ENCODE results near the gene HCN4.
A peak's percentile ranks its signal among the peaks of the same experiment; 100 is the strongest.

The HCN4 gene

GRCh38 chr15:73346735-73347312 lies 21.9 kb downstream of the HCN4 start:
- peak; percentile 7 to 30 for DNase-seq (ENCODE audit: low read depth in 1 of 2, low spot score in 1 of 2)

- DNase-seq (ENCODE audit: low read depth in 1 of 2, low spot score in 1 of 2) = no peak
Measured at GRCh38 chr15:73345658-73346057, 23.1 kb downstream of the HCN4 start.

GRCh38 chr15:73344056-73344455 lies 24.7 kb downstream of the HCN4 start:
- no peak for DNase-seq (ENCODE audit: low read depth in 1 of 2, low spot score in 1 of 2)

- DNase-seq (ENCODE audit: low read depth in 1 of 2, low spot score in 1 of 2) = no peak
Measured at GRCh38 chr15:73341886-73342600, 26.7 kb downstream of the HCN4 start.

GRCh38 chr15:73340502-73341192 lies 28.1 kb downstream of the HCN4 start:
- DNase-seq (ENCODE audit: low read depth in 1 of 2, low spot score in 1 of 2) = no peak

- DNase-seq (ENCODE audit: low read depth in 1 of 2, low spot score in 1 of 2) = no peak
Measured at GRCh38 chr15:73338606-73339374, 30.0 kb downstream of the HCN4 start.

- DNase-seq (ENCODE audit: low read depth in 1 of 2, low spot score in 1 of 2) = no peak
Measured at GRCh38 chr15:73338058-73338457, 30.7 kb downstream of the HCN4 start.

- DNase-seq (ENCODE audit: low read depth in 1 of 2, low spot score in 1 of 2) = no peak
Measured at GRCh38 chr15:73337187-73337586, 31.6 kb downstream of the HCN4 start.

- DNase-seq (ENCODE audit: low read depth in 1 of 2, low spot score in 1 of 2) = no peak
Measured at GRCh38 chr15:73336756-73337155, 32.0 kb downstream of the HCN4 start.

GRCh38 chr15:73335471-73335870 lies 33.3 kb downstream of the HCN4 start:
- DNase-seq (ENCODE audit: low read depth in 1 of 2, low spot score in 1 of 2) = no peak

GRCh38 chr15:73335026-73335425 lies 33.7 kb downstream of the HCN4 start:
- no peak for DNase-seq (ENCODE audit: low read depth in 1 of 2, low spot score in 1 of 2)

- DNase-seq (ENCODE audit: low read depth in 1 of 2, low spot score in 1 of 2) = no peak
Measured at GRCh38 chr15:73334086-73334485, 34.7 kb downstream of the HCN4 start.

GRCh38 chr15:73333001-73333400 lies 35.8 kb downstream of the HCN4 start:
- DNase-seq (ENCODE audit: low read depth in 1 of 2, low spot score in 1 of 2) = no peak

GRCh38 chr15:73331991-73332925 lies 36.5 kb downstream of the HCN4 start:
- DNase-seq (ENCODE audit: low read depth in 1 of 2, low spot score in 1 of 2) = no peak

- DNase-seq (ENCODE audit: low read depth in 1 of 2, low spot score in 1 of 2) = no peak
Measured at GRCh38 chr15:73331501-73331900, 37.3 kb downstream of the HCN4 start.

GRCh38 chr15:73330206-73331051 lies 38.3 kb downstream of the HCN4 start:
- DNase-seq (ENCODE audit: low read depth in 1 of 2, low spot score in 1 of 2) = no peak

GRCh38 chr15:73329501-73330200 lies 39.1 kb downstream of the HCN4 start:
- no peak for DNase-seq (ENCODE audit: low read depth in 1 of 2, low spot score in 1 of 2)

- DNase-seq (ENCODE audit: low read depth in 1 of 2, low spot score in 1 of 2) = no peak
Measured at GRCh38 chr15:73328981-73329380, 39.8 kb downstream of the HCN4 start.
